Chondrocyte (in vitro differentiated cells): ENCODE measurements around the gene WDR45B. TPM values are rescaled to one million over a fixed set of nuclear protein-coding genes. Genes with fewer than 3 reads are reported as not detected.

Experiments
- DNase-seq: peaks from one replicate; pipeline ENCODE4 v3.0.0; 2021; ENCODE audit warnings: mixed read lengths, low spot score
- H3K27ac Mint-ChIP-seq: one replicate; pipeline ENCODE4 v1.8.0; 2021; ENCODE audit warnings: mild to moderate bottlenecking, moderate library complexity, mixed read lengths; ENCODE audit not compliant: unreplicated experiment
- H3K27me3 Mint-ChIP-seq: 2 replicates; pipeline ENCODE4 v1.8.0; 2021; ENCODE audit warnings: low read depth, mixed read lengths
- H3K36me3 Mint-ChIP-seq: 2 replicates; pipeline ENCODE4 v1.8.0; 2021; ENCODE audit warnings: low read depth, mixed read lengths
- H3K4me1 Mint-ChIP-seq: 2 replicates; pipeline ENCODE4 v1.8.0; 2021; ENCODE audit warnings: low read depth, mild to moderate bottlenecking, mixed read lengths
- H3K4me3 Mint-ChIP-seq: one replicate; pipeline ENCODE4 v1.8.0; 2021; ENCODE audit warnings: mild to moderate bottlenecking, moderate library complexity, mixed read lengths; ENCODE audit not compliant: unreplicated experiment
- H3K9me3 Mint-ChIP-seq: 2 replicates; pipeline ENCODE4 v1.8.0; 2021; ENCODE audit warnings: low read depth, mixed read lengths
- CTCF ChIP-seq: fragments of 200-600 bp; sonication (generic); IDR thresholded peaks from 2 replicates; pipeline ENCODE4 v1.5.0; 2021; ENCODE audit warnings: antibody characterized with exemption, mild to moderate bottlenecking, moderate library complexity
- total RNA-seq: library from RNA; stranded (reverse); gene quantifications from 3 replicates; pipeline ENCODE4 v1.2.1, GENCODE V29; 2021

WDR45B gene
- total RNA-seq, 1 donor from 2014 or later, result 67.8 TPM

DNA sequence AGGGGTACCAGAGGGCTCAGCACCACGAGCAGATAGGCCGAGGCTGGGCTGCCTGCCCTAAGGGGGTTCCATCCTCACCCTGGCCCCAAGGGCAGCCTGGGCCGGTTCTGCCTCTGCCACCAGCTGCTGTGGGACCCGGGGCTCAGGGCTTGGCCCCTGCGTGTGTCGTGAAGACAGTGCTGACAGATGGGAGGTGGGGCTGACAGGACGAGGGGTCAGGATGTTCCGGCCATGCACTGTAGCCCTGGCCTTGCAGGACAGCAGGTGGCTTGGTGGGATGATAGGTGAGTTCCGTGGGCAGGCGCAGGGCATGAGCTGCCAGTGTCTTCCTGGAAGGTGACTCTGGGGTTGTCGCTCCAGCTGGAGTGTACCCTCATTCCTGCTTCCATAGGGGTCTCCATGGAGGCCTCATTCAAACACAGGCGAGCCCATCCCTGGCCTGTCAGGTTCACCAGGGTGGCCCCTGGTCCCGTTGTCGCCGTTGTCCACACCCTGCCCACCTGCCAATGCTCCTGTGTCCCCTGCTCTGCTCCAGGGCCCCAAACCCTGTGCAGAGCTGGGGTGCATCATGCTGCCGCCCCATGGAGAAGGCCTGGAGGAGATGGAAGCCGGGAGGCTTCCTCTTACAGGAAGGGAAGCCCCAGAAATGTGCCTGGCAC lies 57.2 kb downstream of the WDR45B start:
- Mint-ChIP-seq H3K9me3 (no peaks in the 10 kb centered on the region), H3K36me3 (peaks cover 11% of the 10 kb centered on the region), H3K4me3 (no peak overlapping the region), H3K27me3 (no peaks in the 10 kb centered on the region), H3K27ac (no peak overlapping the region), H3K4me1 (peaks cover 26% of the 10 kb centered on the region)
- TF ChIP-seq CTCF, result no peak
- no peak for DNase-seq

DNA sequence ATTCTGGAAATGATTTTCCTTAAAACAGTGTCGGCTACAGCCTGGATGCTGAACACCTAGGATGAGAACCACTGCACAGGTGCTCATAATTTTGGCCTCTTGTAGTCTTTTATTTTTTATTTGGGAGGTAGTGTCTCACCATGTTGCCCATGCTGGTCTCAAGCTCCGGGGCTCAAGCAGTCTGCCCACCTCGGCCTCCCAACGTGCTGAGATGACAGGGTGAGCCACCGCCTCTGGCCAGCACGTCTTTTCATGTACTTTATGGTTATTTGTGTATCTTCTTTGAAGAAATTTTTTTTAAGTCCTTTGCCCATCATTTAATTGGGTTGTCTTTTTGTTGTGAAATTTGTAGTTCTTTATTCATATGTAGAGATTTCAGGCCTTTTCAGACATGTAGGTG lies 58.0 kb downstream of the WDR45B start:
- Mint-ChIP-seq H3K9me3 (no peaks in the 10 kb centered on the region), H3K4me3 (no peak overlapping the region), H3K4me1 (peaks cover 26% of the 10 kb centered on the region), H3K36me3 (peaks cover 14% of the 10 kb centered on the region), H3K27me3 (no peaks in the 10 kb centered on the region), H3K27ac (no peak overlapping the region)
- no peak for TF ChIP-seq CTCF
- no peak for DNase-seq

DNA sequence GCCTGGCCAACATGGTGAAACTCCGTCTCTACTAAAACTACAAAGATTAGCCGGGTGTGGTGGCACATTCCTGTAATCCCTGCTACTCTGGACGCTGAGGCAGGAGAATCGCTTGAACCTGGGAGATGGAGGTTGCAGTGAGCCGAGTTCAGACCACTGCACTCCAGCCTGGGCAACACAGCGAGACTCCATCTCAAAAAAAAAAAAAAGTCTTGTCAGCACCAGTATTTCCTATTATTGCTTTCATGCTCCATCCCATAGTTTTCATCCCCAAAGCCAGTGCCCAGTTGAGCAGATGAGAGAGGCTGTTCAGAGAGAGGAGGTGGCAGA lies 58.4 kb downstream of the WDR45B start:
- H3K27ac Mint-ChIP-seq, result peak overlapping the region; percentile 45
- no peaks in the 10 kb centered on the region for H3K9me3 Mint-ChIP-seq
- DNase-seq, result no peak
- peaks cover 17% of the 10 kb centered on the region for H3K36me3 Mint-ChIP-seq
- H3K27me3 Mint-ChIP-seq, result no peaks in the 10 kb centered on the region
- no peak overlapping the region for H3K4me3 Mint-ChIP-seq
- H3K4me1 Mint-ChIP-seq, result peaks cover 26% of the 10 kb centered on the region
- TF ChIP-seq CTCF, result no peak

DNA sequence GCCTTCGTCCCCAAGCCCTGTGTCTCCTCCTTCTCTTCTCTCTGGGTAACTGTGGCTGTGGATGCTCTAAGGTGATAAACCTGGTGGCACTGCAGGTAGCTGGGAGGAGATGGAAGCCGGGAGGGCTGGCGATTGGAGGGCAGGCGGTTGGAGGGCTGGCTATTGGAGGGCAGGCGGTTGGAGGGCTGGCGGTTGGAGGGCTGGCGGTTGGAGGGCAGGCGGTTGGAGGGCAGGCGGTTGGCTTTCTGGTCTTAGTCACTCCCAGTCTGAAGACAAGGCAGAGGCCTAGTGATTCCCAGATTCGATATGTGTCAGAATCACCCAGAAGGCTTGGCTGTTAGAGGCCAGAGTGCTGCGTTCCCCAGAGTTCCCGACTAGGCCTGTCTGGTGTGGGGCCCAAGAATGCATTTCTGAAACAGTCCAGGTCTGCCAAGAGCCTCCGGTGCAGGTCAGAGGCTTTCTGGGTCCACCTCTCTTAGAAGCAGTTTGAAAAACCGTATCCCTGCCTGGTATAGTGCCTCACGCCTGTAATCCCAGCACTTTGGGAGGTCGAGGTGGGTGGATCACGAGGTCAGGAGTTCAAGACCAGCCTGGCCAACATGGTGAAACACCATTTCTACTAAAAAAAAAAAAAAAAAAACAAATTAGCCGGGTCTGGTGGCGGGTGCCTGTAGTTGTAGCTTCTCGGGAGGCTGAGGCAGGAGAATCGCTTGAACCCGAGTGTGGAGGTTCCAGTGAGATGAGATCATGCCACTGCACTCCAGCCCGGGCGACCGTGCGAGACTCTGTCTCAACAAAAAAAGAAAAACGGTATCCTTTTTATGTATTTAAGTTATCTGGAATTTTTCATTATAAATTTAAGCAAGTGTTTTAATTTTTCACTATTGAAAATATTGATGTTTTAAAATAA lies 59.7 kb downstream of the WDR45B start:
- no peaks in the 10 kb centered on the region for H3K9me3 Mint-ChIP-seq
- no peak overlapping the region for H3K4me3 Mint-ChIP-seq
- no peak for DNase-seq
- no peaks in the 10 kb centered on the region for H3K27me3 Mint-ChIP-seq
- TF ChIP-seq CTCF, result no peak
- peaks cover 20% of the 10 kb centered on the region for H3K36me3 Mint-ChIP-seq
- peaks cover 14% of the 10 kb centered on the region for H3K4me1 Mint-ChIP-seq
- no peak overlapping the region for H3K27ac Mint-ChIP-seq

- DNase-seq, result no peak
- Mint-ChIP-seq H3K36me3 (peaks cover 20% of the 10 kb centered on the region), H3K4me3 (no peak overlapping the region), H3K27me3 (no peaks in the 10 kb centered on the region), H3K9me3 (no peaks in the 10 kb centered on the region), H3K4me1 (peaks cover 8% of the 10 kb centered on the region), H3K27ac (peak overlapping the region; percentile 24)
- TF ChIP-seq CTCF, result no peak
Measured at GRCh38 chr17:82587234-82588086, 60.8 kb downstream of the WDR45B start.
